K562 (cell line): ENCODE data around the gene TANC1. TPM values are rescaled to one million over a fixed set of nuclear protein-coding genes. Genes with fewer than 3 reads are reported as not detected.

Experiments used
- ATAC-seq: fragments of 200-7000 bp; cut with Tn5 transposase; 3 replicates; pipeline ENCODE4 v1.9.1; 2020; ENCODE audit warnings: moderate library complexity
- BruUV-seq: library from RNA; stranded (reverse); fragments of 400-500 nt; replicated peaks from 2 replicates; lab custom pipeline; 2021; lab: Mats Ljungman, UMichigan
- CTCF ChIA-PET: fragments of 300-600 bp; formaldehyde crosslinking; extraction: SDS; loops from one replicate; lab custom pipeline; 2021; ENCODE audit warnings: low intra/inter-chr PET ratio; lab: Yijun Ruan, JAX
- POLR2A ChIA-PET: fragments of 300-600, 350-650 bp; sonication (Branson Sonifier 250); formaldehyde crosslinking; extraction: SDS; loops from one replicate; lab custom pipeline; 2021; ENCODE audit warnings: antibody characterized with exemption, inconsistent platforms; lab: Yijun Ruan, JAX
- DNase-seq, 4 experiments: peaks; one replicate each; pipeline versions ENCODE4 v3.0.0 to v3.0.0-alpha.2; 2011 to 2018; ENCODE audit warnings: low spot score in 3 of 4, mixed read lengths in 3 of 4; ENCODE audit errors: extremely low read depth in 1 of 4
- FAIRE-seq: peaks from 2 replicates; lab custom pipeline; 2011; peaks lifted over from hg19 to GRCh38; lab: Jason Lieb, UNC
- H2AFZ ChIP-seq: 2 replicates; pipeline ENCODE4 v1.6.0; 2011; ENCODE audit warnings: low read depth, low read length, control low read depth, inconsistent platforms
- H3K27ac ChIP-seq: fragments of 200-600 bp; 3 replicates; pipeline ENCODE4 v1.8.0; 2011; ENCODE audit warnings: low read depth, mild to moderate bottlenecking, control low read depth, inconsistent platforms, low read length, moderate library complexity, mixed read lengths; ENCODE audit errors: extremely low read depth
- H3K27me3 ChIP-seq, 2 experiments: fragments of 300-600 bp in 1 of 2; 2 replicates in 1 of 2; 3 replicates in 1 of 2; pipeline versions ENCODE4 v1.6.0 to v1.8.0; 2011; ENCODE audit warnings: inconsistent platforms in 2 of 2, low read length in 2 of 2, mild to moderate bottlenecking in 1 of 2, mixed read lengths in 1 of 2, moderate library complexity in 1 of 2; ENCODE audit not compliant: control insufficient read depth in 2 of 2, insufficient read depth in 2 of 2
- H3K36me3 ChIP-seq: fragments of 300-600 bp; 3 replicates; pipeline ENCODE4 v1.8.0; 2011; ENCODE audit warnings: mild to moderate bottlenecking, low read length, inconsistent platforms; ENCODE audit not compliant: control insufficient read depth, insufficient read depth
- H3K4me1 ChIP-seq, 2 experiments: fragments of 200-600 bp in 1 of 2; replicated peaks in 1 of 2; 2 replicates in 1 of 2; 3 replicates in 1 of 2; pipeline versions ENCODE4 v1.5.1 to v1.8.0; 2011; ENCODE audit warnings: inconsistent platforms in 2 of 2, low read length in 2 of 2, mild to moderate bottlenecking in 1 of 2, mixed read lengths in 1 of 2, moderate library complexity in 1 of 2; ENCODE audit not compliant: control insufficient read depth in 2 of 2, insufficient read depth in 2 of 2
- H3K4me2 ChIP-seq: 2 replicates; pipeline ENCODE4 v1.6.1; 2011; ENCODE audit warnings: low read length, control low read depth, inconsistent platforms, mixed read lengths; ENCODE audit not compliant: insufficient read depth
- H3K4me3 ChIP-seq: fragments of 200-600 bp; sonication (generic), shearing (Covaris generic); 2 replicates; pipeline ENCODE4 v1.5.1; 2016; ENCODE audit warnings: control low read depth, inconsistent platforms
- H3K79me2 ChIP-seq: fragments of 200-600 bp; 3 replicates; pipeline ENCODE4 v1.8.0; 2011; ENCODE audit warnings: low read length, inconsistent platforms; ENCODE audit not compliant: control insufficient read depth, insufficient read depth
- H3K9ac ChIP-seq, 2 experiments: 2 replicates each; pipeline versions ENCODE4 v1.6.0 to v1.6.1; 2011; ENCODE audit warnings: low read depth in 2 of 2, low read length in 2 of 2, control low read depth in 1 of 2, inconsistent platforms in 1 of 2, mild to moderate bottlenecking in 1 of 2, mixed read lengths in 1 of 2; ENCODE audit not compliant: insufficient read depth in 1 of 2
- H3K9me1 ChIP-seq: one replicate; pipeline ENCODE4 v1.6.0; 2011; ENCODE audit warnings: inconsistent platforms, mild to moderate bottlenecking, low read length, moderate library complexity; ENCODE audit not compliant: control insufficient read depth, insufficient read depth
- H3K9me3 ChIP-seq: replicated peaks from 2 replicates; pipeline ENCODE4 v1.5.1; 2011; ENCODE audit warnings: low read depth, low read length, inconsistent platforms; ENCODE audit not compliant: control insufficient read depth, insufficient read depth
- H4K20me1 ChIP-seq: replicated peaks from 2 replicates; pipeline ENCODE4 v1.6.1; 2011; ENCODE audit warnings: low read length, inconsistent platforms, mixed read lengths; ENCODE audit not compliant: control insufficient read depth, insufficient read depth
- ARID2 ChIP-seq: fragments of 450-650 bp; IDR thresholded peaks from 2 replicates; pipeline ENCODE4 v1.6.1; 2017; ENCODE audit warnings: antibody characterized with exemption, mild to moderate bottlenecking
- FIP1L1 ChIP-seq: fragments of 200-400 bp; formaldehyde crosslinking; IDR thresholded peaks from 2 replicates; pipeline ENCODE4 v1.6.1; 2018; ENCODE audit warnings: mild to moderate bottlenecking, low read depth, low read length; ENCODE audit not compliant: poor library complexity, severe bottlenecking
- HINFP ChIP-seq: fragments of 450-650 bp; conservative IDR thresholded peaks from 2 replicates; pipeline ENCODE4 v1.6.1; 2016; ENCODE audit warnings: missing genetic modification characterization, low read depth, mild to moderate bottlenecking, control low read depth, missing compliant biosample characterization
- KLF1 ChIP-seq: fragments of 450-650 bp; IDR thresholded peaks from 2 replicates; pipeline ENCODE4 v1.6.1; 2016; ENCODE audit warnings: missing genetic modification characterization, missing compliant biosample characterization
- MGA ChIP-seq: fragments of 450-650 bp; IDR thresholded peaks from 2 replicates; pipeline ENCODE4 v1.6.1; 2016; ENCODE audit warnings: mild to moderate bottlenecking, moderate library complexity
- OTX1 ChIP-seq: fragments of 450-650 bp; formaldehyde crosslinking; IDR thresholded peaks from 2 replicates; pipeline ENCODE4 v1.4.0; 2022; ENCODE audit warnings: mild to moderate bottlenecking
- TOE1 ChIP-seq, 2 experiments: fragments of 450-650 bp in 1 of 2; sonication (generic) in 1 of 2; formaldehyde crosslinking in 1 of 2; IDR thresholded peaks; 2 replicates each; pipeline versions ENCODE4 v1.7.1 to v1.8.0; 2016 to 2022; ENCODE audit warnings: borderline replicate concordance in 2 of 2, mild to moderate bottlenecking in 2 of 2, antibody characterized with exemption in 1 of 2, inconsistent platforms in 1 of 2, low read depth in 1 of 2, missing genetic modification reagents in 1 of 2, moderate library complexity in 1 of 2
- ZNF24 ChIP-seq: fragments of 450-650 bp; IDR thresholded peaks from 2 replicates; pipeline ENCODE4 v1.6.1; 2016
- WGBS: fragments of 100-300 bp; shearing (Covaris generic); methylation state at CpG from one replicate; pipeline ENCODE4 v1.1.6; 2016; ENCODE audit warnings: low coverage, mixed read lengths; ENCODE audit not compliant: insufficient coverage; ENCODE audit errors: missing lambda C conversion rate; 5-methylcytosine and 5-hydroxymethylcytosine counted together
- in situ Hi-C: fragments of 300-500 bp; cut with MboI; formaldehyde crosslinking; loops from 4 replicates; pipeline ENCODE4 v1.15.0; 2018; ENCODE audit warnings: inconsistent platforms, mixed read lengths
- intact Hi-C: fragments of 100-400 bp; cut with micrococcal nuclease; formaldehyde crosslinking; loops from 2 replicates; pipeline ENCODE4 v1.14.2; 2022
- polyA plus RNA-seq, 8 experiments: library from polyadenylated mRNA; depleted of rRNA in 4 of 8; stranded (reverse) in 5 of 8; unstranded in 3 of 8; fragments of >200 nt; fragmentation: Nextera tagmentation in 2 of 8; fragmentation: Illumina TruSeq in 1 of 8; extraction: Ambion mirVana in 2 of 8; extraction: Trizol in 1 of 8; gene quantifications; 2 replicates each; pipeline versions ENCODE4 v1.2.1 to v1.2.3, GENCODE V29; 2011 to 2014; ENCODE audit warnings: inconsistent platforms in 1 of 8, missing spikeins in 1 of 8
- total RNA-seq, 7 experiments: library from RNA; depleted of rRNA in 6 of 7; stranded (reverse); fragments of >200 nt in 6 of 7; fragmentation: Illumina TruSeq in 2 of 7; extraction: Trizol in 2 of 7; gene quantifications; 2 replicates each; pipeline versions ENCODE4 v1.2.1 to v1.2.3, GENCODE V29; 2011 to 2021; ENCODE audit warnings: low replicate concordance in 1 of 7

TANC1 gene
- total and polyA plus RNA-seq, 9 of the 15 experiments (the other 6 are each of a cell fraction or from before 2014, with no cell fraction given), result under 0.01 to 0.20 (median 0.07) TPM; not detected in 1

GRCh38 chr2:159035790-159036411 is 67.5 kb downstream of the TANC1 start:
- ATAC-seq, result peak; percentile 90
- Histone ChIP-seq H3K9me3 (no peaks in the 10 kb centered on the region), H3K4me3 (no peak overlapping the region), H3K27ac (no peak overlapping the region), H3K36me3 (no peaks in the 10 kb centered on the region), H3K9ac (no peak overlapping the region), H3K9me1 (peaks cover 2% of the 10 kb centered on the region), H3K4me2 (no peak overlapping the region), H3K4me1 (peaks cover 4 to 5% of the 10 kb centered on the region in 2 experiments; a peak in 4 of 5 replicates), H3K27me3 (peaks cover 8 to 17% of the 10 kb centered on the region in 2 experiments; a peak in 4 of 5 replicates), H2AFZ (no peak overlapping the region), H3K79me2 (no peaks in the 10 kb centered on the region), H4K20me1 (no peaks in the 10 kb centered on the region)
- ChIA-PET CTCF (interaction anchor here (2.0 to 3.0 kb wide), 2 partner anchors 83 to 149 kb away, joined by 11 to 33 read pairs; no protein-coding TSS in a partner anchor), POLR2A (interaction anchor here (0.6 to 0.7 kb wide), 2 partner anchors 83 to 676 kb away, joined by 3 read pairs; partner anchors contain the start of gene MARCHF7)
- intact Hi-C loops, result loop anchor here (1.0 to 10.0 kb wide), 3 partner anchors 82 to 149 kb away; no protein-coding TSS in a partner anchor
- DNase-seq, result peak; percentile 24 to 51 (median 34)
- no TSS peak for BruUV-seq
- no peak for FAIRE-seq
- in situ Hi-C loops, result no loop called here
- WGBS, result 33% methylated on average over 10 of the region's 10 CpGs
- TF ChIP-seq HINFP (tag), result no peak
- TF ChIP-seq OTX1 (CRISPR knock-in tag), result no peak
- no peak for TF ChIP-seq ZNF24
- no peak for TF ChIP-seq FIP1L1
- no peak for TF ChIP-seq TOE1 (IDR thresholded peaks at IDR 0.05; ENCODE audit: borderline replicate concordance)
- TF ChIP-seq TOE1 (CRISPR knock-in tag; IDR thresholded peaks at IDR 0.05; ENCODE audit: borderline replicate concordance, low read depth), result no peak
- TF ChIP-seq KLF1 (tag), result no peak
- TF ChIP-seq ARID2, result 0 out of 2 replicates have a peak, but pooled peaks have one; percentile 29
- TF ChIP-seq MGA, result no peak
